Amniotic stem cell (primary cell): ENCODE data around the gene CRKL.
A peak's percentile ranks its signal among the peaks of the same experiment; 100 is the strongest.
"Not testable (repeated sequence)": the region's sequence is repeated elsewhere in the genome, so short reads cannot be mapped to it uniquely, and the experiment has no call there.

ENCODE experiments used
- DNase-seq: peaks from one replicate; lab custom pipeline; 2025; lab: John Stamatoyannopoulos, UW

CRKL gene, protein sequence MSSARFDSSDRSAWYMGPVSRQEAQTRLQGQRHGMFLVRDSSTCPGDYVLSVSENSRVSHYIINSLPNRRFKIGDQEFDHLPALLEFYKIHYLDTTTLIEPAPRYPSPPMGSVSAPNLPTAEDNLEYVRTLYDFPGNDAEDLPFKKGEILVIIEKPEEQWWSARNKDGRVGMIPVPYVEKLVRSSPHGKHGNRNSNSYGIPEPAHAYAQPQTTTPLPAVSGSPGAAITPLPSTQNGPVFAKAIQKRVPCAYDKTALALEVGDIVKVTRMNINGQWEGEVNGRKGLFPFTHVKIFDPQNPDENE

DNA sequence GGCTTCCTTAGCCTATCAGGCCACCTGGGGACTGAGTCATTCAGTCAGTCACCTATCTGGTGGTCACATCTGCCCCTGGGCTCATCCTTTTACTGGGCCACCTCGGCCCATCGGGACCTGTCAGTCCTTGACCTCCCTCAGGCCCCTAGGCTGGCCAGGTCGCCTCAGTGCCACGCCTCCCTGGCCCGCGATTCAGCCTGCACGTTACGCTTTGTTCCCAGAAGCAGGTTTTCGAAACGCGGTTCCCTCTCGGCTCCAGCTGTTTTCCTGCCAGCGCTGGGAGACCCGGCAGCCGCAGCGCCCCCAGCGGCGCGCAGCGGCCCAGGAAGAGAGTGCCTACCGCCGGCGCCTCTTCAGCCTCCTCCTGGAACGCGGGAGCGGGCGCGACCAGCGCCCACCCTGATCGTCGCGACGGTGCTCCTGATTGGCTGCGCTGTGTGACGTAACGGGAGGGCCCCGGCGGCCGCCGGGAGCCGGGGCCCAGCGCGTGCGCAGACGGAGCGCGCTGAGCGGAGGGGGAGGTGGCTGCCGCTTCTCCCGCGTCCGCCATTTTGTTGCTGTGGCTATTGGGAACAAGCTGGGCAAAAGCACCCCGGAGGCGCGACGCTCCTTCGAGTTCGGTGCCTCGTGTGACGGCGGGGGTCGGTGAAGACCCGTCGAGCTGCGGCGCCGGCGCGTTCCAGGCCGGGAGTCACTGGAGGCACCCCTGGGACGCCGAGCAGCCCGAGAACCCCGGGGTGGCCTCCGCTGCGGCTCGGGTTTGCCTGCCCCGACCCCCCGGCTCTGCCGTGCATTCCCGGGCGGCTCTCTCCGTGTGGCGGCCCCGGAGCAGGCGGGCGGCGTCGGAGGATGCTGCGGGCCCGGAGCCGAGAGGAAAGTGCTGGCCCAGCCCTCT is at the start of gene CRKL:
TSS of gene CRKL (plus strand) at position 492 of the 895 bp plus-strand sequence. CDS start 528 bp downstream, outside the sequence.
- peak; percentile 91 for DNase-seq

DNA sequence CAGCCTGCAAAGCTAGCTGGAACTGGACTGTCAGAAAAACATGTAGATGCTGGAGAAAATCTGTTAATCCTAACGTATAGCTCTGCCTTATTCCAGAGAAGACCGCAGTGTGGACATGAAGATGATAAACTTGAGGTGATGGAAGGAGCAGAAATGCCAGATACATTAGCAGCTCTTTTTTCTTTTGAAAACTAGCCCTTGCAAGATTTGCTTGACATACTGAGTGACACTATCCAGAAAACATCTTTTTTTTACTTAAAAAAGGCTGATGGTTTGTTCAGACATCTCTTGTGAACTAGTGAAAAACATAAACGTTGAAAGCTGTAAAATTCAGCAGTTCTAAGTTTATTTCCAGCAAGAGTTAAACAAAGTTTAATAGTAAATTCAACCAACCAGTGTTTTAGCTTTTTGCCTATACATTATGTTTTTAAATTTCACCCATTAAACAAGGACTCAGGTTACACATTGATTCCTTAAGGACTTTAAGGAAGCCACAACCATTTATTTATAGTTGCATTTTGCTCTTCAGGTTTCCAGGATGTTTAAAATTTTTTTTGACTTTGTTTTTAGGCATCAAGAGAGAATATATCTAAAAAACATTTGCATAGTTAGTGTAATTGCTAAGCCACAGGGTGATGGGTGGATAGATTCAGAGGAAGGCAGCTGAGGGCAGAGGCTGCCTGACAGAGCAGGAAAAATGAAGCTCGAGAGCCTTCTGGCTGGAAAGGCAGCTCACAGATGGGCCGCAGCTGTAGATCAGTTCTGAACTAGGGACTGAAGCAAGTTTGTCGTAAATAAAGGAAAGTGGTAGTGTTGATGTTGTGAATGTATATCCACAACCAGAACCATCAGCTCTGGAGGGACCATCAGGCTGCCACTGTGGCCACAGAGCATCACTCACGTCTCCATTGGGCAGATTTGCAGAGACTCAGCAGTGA is 48.9 kb upstream of the CRKL start:
- DNase-seq, result no peak

DNA sequence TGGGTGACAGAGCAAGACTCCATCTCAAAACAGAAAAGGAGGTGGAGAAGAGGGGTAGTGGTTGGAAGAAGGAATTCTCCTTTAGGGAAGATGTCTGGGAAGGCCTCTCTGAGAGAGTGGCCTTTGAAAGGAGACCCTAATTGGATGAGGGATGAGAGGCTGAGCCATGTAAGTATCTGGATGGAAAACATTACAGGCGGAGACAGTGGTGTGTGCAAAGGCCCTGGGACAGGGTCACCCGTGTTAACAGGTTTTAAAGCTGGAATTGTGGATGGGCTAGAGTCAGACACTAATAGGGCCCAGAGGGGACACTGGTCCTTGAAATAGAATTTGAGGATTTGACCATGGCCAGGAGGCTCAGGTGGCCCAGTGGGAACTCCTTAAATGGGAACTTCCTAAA is 48.0 kb upstream of the CRKL start:
- no peak for DNase-seq

DNA sequence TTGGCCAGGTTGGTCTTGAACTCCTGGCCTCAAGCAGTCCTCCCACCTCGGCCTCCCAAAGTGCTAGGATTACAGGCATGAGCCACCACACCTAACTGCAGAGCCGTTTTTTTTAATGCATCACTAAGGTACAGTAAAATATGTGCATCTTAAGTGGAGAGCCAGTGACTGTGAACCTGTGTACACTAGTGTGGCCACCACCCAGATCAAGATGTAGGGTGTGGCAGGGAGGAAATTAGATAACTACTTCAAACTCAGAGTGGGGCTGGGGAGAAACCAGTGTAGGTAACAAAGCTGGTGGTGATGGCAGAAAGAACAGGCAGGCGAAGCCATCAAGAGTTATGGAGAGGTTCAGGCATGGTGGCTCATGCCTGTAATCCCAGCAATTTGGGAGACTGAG is 44.0 kb upstream of the CRKL start:
- no peak for DNase-seq

DNA sequence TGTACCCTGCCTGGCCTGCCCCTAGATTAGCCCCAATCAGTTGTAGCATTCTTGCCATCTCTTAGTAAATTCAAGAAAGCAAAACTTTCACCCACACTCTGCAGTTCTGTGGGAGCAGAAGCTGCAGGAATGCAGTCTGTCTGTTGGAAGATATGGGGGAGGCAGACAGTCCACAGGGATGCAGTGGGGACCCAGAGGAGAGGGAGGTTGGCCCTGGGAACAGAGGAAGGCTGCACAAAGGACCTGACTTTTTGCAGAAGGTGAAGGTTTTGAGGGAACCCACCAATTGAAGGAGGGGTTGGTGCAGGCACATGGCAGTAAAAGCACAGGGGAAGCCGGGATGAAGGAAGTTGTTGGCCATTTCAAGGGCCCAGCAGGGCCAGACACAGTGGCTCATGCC is 41.9 kb upstream of the CRKL start:
- DNase-seq, result no peak

DNA sequence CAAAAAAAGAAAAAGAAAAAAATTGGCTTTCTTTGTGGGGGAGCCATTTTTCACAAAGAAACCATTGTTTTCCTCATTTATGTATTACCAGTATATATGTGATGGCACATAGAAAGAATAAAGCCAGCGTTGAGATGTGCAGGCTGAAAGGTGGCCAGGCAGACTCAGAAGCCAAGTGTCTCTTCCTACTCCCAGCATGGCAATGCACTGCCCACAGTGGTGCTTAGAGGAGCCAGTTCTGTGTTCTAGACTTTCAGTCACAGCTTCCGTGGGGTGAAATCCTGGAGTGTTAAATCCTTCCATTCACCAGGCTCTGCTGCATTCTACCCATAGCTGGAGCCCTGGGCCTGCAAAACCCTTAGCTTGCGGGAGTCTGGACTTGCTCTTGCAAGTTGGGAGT is 39.5 kb upstream of the CRKL start:
- DNase-seq, result no peak

DNA sequence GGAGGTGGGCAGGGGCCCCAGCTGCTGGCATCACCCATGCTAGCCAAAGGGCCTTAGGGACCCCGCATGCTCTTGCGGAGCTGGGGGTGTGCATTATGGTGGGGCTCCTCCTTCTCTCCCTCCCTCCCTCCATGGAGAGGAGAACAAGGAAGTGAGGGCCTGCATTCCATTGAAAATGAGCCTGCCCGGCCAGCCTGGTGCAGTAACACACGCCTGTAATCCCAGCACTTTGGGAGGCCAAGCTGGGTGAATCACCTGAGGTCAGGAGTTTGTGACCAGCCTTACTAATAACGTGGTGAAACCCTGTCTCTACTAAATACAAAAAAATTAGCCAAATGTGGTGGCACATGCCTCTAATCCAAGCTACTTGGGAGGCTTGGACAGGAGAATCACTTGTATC is 36.0 kb upstream of the CRKL start:
- no peak for DNase-seq

DNA sequence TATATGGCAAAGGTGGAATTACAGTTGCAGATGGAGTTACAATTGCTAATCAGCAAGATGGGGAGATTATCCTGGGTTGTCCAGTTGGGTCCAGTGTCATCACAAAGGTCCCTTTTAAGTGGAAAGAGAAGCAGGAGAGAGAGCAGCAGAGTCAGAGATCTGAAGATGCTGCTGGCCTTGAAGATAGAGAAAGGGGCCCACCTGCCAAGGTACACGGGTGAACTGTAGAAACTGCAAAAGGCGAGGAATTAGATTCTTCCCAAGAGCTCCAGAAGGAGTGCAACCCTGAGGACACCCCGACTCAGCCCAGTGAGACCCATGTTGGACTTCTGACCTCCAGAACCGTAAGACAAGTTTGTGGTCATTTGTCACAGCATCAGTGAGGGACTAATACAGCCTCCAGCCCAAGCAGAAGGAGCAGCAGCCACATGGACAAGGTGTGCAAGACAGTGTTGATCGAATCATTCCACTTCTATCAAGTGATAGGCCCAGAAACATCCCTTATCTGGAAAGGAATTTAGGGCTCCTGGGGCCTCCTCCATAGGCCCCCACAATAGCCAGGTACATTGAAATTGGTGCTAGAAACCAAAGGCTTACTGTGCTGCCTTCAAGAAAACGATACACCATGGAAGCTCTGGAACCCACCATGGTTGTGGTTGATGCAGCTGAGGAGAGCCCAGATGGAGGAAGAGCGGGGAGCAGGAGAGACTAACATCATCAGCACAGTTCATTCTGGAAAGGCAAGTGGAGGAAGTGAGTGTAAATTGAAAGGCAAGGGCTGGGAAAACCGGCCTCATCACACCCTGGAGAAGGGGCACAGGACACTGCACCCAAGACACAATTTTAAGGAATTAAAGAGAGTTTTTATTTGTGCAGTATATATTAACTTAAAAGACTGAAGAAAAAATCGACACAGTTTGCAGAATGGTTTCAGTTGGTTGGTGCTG is 35.1 kb upstream of the CRKL start:
- DNase-seq, result no peak

DNA sequence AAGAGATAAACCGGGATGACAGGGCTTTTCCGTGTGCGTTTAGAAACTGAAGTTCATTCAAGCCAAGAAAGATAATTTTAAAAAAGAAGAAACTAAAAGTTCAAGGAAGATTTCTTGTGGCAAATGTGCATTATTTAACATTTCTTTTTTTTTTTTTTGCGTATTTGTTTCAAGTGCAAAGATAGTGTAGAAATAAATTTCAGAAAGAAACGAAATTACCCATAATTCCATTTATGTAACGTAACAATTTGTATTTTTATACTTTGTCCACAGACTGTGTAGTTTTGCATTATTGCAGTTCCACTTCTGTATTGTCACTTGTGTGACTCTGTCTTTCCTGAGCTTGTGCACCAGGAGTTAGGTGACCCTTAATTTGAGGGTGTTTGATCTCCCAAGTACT is 34.4 kb upstream of the CRKL start:
- DNase-seq, result no peak

DNA sequence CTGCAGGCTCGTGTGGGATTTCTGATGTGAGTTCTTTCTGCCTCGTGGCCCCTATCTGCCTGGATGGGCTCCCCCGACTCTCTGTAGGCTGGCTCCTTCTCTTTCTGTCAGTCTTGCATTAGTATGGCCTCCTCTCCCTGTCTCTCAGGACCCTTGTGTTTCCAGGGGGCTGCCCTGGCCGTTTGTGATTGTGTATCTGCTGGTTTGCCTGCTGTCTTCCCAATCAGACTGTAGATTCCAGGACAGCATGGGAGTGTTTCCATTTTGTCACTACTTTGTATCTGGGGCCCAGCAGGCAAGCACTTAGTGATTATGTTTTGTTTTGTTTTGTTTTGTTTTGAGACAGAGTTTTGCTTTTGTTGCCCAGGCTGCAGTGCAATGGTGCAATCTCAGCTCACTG is 32.8 kb upstream of the CRKL start:
- DNase-seq, result no peak

DNA sequence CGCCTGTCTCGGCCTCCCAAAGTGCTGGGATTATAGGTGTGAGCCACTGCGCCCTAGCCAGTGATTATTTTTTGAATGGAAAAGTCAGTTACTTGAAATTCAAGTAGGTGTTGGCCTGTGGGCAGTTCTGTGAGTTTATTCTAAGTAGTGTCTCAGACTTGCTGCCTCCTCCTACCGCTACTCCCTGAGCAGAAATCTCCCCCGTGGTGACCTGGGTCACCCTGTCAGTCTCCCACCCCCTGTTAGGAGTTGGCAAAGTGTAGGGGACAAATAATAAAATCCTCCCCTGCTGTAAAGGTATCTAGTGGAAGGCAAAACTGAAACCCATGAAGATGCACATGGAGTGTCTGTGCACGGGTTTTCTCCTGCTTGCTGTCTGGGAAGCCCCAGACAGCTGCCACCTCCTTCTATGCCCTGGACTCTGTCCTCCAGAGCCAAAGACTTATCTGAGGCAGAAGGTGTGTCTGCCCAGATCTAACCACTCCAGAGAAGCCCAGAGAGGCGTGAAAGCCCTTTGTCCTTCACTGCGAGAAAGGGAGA is 32.1 kb upstream of the CRKL start:
- no peak for DNase-seq

DNA sequence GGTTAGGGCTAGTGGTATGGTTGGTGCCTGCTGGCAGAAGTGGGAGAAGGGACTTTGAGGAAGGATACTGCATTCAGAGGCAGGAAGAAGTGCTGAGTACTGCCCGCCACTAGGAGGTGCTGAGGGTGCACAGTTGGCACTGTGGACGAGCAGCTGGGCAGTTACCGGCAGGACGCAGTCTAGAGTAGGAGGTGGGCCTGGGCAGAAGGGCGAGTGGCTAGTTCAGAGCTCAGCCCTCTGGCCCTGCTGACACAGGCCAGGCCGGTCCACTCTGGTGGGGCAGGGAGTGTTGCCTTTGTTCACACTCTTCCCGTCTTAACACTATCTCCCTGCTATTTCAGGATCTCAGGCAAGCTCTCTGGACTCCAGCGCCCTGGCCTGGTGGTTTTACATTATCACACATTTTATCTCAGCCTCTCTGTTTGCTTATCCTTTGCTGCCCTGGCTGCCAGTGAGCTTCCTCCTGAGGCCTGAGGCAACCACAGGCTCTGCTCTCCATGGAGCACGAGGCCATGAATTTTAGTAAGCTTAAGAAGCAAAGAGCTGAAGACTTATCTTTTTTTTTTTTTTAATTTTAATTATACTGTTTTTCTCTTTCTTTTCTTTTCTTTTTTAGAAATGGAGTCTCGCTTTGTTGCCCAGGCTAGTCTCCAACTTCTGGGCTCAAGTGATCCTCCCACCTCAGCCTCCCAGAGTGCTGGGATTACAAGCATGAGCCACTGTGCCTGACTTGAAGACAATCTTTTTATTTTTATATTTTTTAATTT is 31.5 kb upstream of the CRKL start:
- DNase-seq, result peak; percentile 72

DNA sequence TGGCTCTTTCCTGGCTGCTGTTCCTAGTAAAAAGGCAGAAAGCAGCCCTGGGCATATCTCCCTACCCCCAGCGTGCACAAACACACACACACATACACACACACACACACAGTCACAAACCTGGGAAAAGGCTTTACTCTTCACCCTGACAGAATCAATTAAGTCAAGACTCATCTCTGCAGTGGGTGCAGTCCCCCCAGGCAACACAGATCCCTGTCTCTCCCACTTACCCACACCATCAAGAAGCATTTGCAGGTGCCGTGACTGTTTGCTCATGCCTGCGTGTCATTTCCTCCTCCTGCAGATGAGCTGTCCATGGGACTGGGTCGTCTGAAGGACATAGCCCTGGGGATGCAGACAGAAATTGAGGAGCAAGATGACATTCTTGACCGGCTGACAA is 29.8 kb upstream of the CRKL start:
- no peak for DNase-seq

DNA sequence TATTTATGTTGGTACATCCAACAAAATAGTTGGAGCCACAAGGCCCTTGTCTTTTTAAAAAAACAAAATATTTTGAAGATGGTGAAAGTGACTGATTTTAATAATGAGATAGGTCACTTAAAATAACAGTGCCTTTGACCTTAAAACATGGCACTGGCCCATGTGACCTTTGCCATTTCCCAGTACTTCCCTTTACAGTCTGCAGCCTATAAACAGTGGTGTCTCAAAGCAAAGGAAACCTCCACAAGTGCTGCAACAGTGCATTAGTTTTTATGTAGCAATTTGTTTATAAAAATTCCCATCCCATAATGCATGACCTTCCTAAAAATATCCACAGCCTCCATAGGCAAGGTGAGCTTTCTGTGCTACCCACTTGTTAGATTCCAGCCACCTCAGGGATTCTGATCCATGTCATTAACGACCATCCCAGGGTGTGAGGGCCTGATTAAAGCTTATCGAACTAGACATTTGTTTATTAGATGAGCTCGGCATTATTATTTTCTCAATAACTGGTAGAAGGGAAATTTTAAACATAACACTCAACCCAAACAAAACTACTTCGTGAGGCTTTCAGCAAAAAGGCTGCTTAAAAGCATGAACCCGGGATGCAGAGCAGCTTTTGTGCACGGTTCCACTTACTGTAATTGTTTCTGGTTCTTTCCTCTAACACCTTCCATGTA is 28.0 kb upstream of the CRKL start:
- no peak for DNase-seq

DNA sequence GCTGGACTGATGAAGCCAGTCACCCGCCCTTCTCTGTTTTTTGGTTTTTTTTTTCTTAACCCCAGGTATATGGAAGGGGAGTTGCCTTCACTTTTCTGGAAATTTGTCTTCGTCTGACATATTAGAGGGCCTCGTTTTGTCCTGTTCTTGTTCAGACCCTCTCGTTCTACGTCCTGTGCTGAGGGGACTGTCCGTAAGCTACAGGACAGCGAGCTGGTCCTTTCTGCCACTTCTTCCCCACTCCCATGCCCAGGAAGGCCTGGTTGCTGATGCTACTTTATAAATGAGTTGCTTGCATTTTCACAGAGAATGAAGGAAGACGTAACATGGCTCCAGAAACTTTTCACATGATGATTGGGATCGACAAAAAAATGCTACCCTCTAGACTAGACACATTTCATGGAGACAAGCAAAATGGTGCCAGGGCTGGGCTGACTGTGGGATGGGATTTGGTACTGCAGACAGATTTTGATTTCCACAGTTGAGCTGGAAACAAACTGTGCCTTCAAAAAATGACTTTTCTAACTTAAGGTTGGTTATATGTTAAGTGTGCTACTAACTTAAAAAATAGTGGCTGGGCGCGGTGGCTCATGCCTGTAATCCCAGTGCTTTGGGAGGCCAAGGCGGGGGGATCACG is 27.2 kb upstream of the CRKL start:
- no peak for DNase-seq

DNA sequence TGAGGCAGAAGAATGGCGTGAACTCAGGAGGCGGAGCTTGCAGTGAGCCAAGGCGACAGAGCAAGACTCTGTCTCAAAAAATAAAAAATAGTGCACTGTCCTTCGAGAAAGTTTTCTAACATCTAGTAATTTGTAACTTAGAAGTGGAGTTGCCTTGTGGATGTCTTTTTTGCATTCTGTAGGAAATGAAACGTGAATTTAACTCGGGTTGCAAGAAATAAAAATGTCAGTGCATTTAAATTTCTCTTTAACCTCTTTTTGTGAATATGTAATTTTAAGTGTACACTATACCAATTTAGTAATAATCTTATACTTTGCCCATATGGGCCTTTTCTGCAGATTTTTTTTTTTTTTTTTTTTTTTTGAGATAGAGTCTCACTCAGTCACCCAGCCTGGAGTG is 26.2 kb upstream of the CRKL start:
- DNase-seq, result no peak

DNA sequence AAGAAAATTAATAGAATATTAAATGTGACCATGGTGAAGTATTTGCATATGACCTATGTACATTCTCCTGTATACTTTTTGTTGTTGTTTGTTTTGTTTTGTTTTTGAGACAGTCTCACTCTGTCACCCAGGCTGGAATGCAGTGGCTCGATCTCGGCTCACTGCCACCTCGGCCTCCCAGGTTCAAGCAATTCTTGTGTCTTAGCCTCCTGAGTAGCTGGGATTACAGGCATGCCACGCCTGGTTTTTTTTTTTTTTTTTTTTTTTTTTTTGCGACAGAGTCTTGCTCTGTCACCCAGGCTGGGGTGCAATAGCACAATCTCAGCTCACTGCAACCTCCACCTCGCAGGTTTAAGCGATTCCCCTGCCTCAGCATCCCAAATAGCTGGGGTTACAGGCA is 19.5 kb upstream of the CRKL start:
- not testable (repeated sequence) for DNase-seq

DNA sequence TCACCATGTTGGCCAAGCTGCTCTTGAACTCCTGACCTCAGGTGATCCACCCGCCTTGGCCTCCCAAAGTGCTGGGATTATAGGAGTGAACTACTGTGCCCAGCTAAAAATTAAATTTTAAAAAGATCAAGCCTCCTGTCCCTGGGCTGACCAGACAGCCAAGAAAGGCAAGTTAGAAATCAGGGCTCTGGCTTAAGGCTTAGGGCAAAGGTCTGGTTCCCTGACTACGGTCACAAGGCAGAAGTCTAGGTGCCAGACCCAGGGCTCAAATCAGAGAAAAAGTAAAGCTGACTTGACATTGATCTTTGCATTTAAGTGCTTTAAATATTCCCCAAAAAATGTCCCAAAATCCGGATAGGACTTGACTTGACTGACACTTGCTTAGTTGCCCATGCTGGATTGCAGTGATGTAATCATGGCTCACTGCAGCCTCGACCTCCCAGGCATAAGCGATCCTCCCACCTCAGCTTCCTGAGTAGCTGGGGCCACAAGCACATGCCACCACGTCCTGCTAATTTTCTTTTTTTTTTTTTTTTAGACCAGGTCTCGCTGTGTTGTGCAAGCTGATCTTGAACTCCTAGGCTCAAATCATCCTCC is 17.3 kb upstream of the CRKL start:
- no peak for DNase-seq
